HG02571 (cell line): ENCODE results near the gene ARHGAP26.

Source experiments
- ATAC-seq: cut with Tn5 transposase; IDR thresholded peaks from one replicate; pipeline ENCODE4 v1.9.1; 2021; ENCODE audit warnings: mild to moderate bottlenecking, moderate library complexity; ENCODE audit not compliant: unreplicated experiment

The ARHGAP26 gene

GRCh38 chr5:143208781-143209510, 438.8 kb downstream of the ARHGAP26 start:
- ATAC-seq = no peak

- ATAC-seq = no peak
Observed at GRCh38 chr5:143209881-143210395, 439.8 kb downstream of the ARHGAP26 start.

GRCh38 chr5:143210576-143210975, 440.4 kb downstream of the ARHGAP26 start:
- no peak for ATAC-seq

- no peak for ATAC-seq
Observed at GRCh38 chr5:143212261-143212660, 442.1 kb downstream of the ARHGAP26 start.

- ATAC-seq = no peak
Observed at GRCh38 chr5:143213231-143213850, 443.2 kb downstream of the ARHGAP26 start.

GRCh38 chr5:143213851-143214363, 443.7 kb downstream of the ARHGAP26 start:
- ATAC-seq = peak; percentile 44

GRCh38 chr5:143214458-143214857, 444.3 kb downstream of the ARHGAP26 start:
- no peak for ATAC-seq

GRCh38 chr5:143214890-143215289, 444.7 kb downstream of the ARHGAP26 start:
- ATAC-seq = no peak

GRCh38 chr5:143215690-143216089, 445.5 kb downstream of the ARHGAP26 start:
- no peak for ATAC-seq

GRCh38 chr5:143216211-143216610, 446.0 kb downstream of the ARHGAP26 start:
- ATAC-seq = no peak

- no peak for ATAC-seq
Observed at GRCh38 chr5:143217065-143217803, 447.1 kb downstream of the ARHGAP26 start.

GRCh38 chr5:143217804-143218160, 447.6 kb downstream of the ARHGAP26 start:
- ATAC-seq = peak; percentile 26

- ATAC-seq = no peak
Observed at GRCh38 chr5:143218517-143219170, 448.5 kb downstream of the ARHGAP26 start.

GRCh38 chr5:143219696-143220095, 449.5 kb downstream of the ARHGAP26 start:
- ATAC-seq = no peak

GRCh38 chr5:143220748-143221251, 450.6 kb downstream of the ARHGAP26 start:
- ATAC-seq = no peak

GRCh38 chr5:143222287-143223231, 452.4 kb downstream of the ARHGAP26 start:
- ATAC-seq = peak; percentile 48

GRCh38 chr5:143224672-143225071, 454.5 kb downstream of the ARHGAP26 start:
- ATAC-seq = no peak

GRCh38 chr5:143225511-143225910, 455.3 kb downstream of the ARHGAP26 start:
- no peak for ATAC-seq

GRCh38 chr5:143226361-143226760, 456.2 kb downstream of the ARHGAP26 start:
- no peak for ATAC-seq

- no peak for ATAC-seq
Observed at GRCh38 chr5:143226872-143227271, 456.7 kb downstream of the ARHGAP26 start.
